Measurements from ENCODE around the gene MYH6. TPM values are rescaled to one million over a fixed set of nuclear protein-coding genes. Genes with fewer than 3 reads are reported as not detected.

Gene MYH6
- total RNA-seq, 4 donors from 2014 or later = 0.20 TPM; not detected in 3

DNA sequence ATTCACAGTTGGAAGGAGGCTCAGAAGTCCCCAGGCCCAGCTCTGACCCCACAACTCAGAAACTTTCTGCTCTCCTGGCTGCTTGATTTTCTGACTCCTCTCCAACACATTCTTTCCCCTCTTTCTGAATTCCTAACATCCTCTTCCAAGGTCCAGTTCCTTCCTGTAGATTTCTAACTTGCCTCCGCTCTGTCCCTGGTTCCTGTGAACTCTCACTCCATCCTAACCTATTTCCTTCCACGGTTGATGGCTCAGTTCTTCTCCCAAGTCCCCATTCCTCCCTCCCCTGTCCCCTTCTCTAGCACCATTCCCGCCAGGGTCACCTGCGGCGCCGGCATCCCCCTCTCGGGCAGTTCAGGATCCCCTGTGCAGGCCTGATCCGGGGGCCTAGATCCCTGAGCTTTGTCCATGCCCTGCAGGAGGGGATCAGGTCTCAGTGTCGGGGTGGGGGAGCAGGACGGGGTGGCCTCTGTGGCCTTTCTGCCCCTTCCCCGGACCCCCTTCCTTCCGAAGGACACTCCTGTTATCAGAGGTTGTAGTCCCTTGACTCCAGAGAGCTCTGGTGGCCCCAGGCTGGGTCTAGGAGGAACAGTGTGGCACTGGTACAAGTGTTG, 49.4 kb downstream of the MYH6 start:
- DNase-seq (ENCODE audit: low spot score in 2 of 2) = no peak
- 86 to 87% methylated on average over 12 of the region's 12 CpGs for WGBS, 2 donors
- no peak for TF ChIP-seq POLR2A (IDR thresholded peaks at IDR 0.05)
- TF ChIP-seq, protein P1, sequence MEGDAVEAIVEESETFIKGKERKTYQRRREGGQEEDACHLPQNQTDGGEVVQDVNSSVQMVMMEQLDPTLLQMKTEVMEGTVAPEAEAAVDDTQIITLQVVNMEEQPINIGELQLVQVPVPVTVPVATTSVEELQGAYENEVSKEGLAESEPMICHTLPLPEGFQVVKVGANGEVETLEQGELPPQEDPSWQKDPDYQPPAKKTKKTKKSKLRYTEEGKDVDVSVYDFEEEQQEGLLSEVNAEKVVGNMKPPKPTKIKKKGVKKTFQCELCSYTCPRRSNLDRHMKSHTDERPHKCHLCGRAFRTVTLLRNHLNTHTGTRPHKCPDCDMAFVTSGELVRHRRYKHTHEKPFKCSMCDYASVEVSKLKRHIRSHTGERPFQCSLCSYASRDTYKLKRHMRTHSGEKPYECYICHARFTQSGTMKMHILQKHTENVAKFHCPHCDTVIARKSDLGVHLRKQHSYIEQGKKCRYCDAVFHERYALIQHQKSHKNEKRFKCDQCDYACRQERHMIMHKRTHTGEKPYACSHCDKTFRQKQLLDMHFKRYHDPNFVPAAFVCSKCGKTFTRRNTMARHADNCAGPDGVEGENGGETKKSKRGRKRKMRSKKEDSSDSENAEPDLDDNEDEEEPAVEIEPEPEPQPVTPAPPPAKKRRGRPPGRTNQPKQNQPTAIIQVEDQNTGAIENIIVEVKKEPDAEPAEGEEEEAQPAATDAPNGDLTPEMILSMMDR (IDR thresholded peaks at IDR 0.05) = no peak
- H3K4me3 ChIP-seq (ENCODE audit: low read depth, poor library complexity, severe bottlenecking) = no peak overlapping the region
- intact Hi-C loops (cut with DNase I; ENCODE audit: low total_unique reads) = no loop called here

- intact Hi-C loops (cut with DNase I; ENCODE audit: low total_unique reads) = no loop called here
- no peak for DNase-seq (ENCODE audit: low spot score in 2 of 2)
- H3K4me3 ChIP-seq (ENCODE audit: low read depth, poor library complexity, severe bottlenecking) = no peak overlapping the region
- TF ChIP-seq, protein P1 (IDR thresholded peaks at IDR 0.05) = no peak
- TF ChIP-seq POLR2A (IDR thresholded peaks at IDR 0.05) = no peak
- 89 to 90% methylated on average over 3 of the region's 3 CpGs for WGBS, 2 donors
These were observed 50.0 kb downstream of the MYH6 start for GRCh38 chr14:23358042-23358441.

- DNase-seq (ENCODE audit: low spot score in 2 of 2) = peak in 1 of 2 donors; percentile 81
- WGBS, 2 donors = 82 to 84% methylated on average over 8 of the region's 8 CpGs
- intact Hi-C loops (cut with DNase I; ENCODE audit: low total_unique reads) = no loop called here
- no peak for TF ChIP-seq POLR2A (IDR thresholded peaks at IDR 0.05)
- TF ChIP-seq, protein P1 (IDR thresholded peaks at IDR 0.05) = no peak
- H3K4me3 ChIP-seq (ENCODE audit: low read depth, poor library complexity, severe bottlenecking) = no peak overlapping the region
These were observed 50.8 kb downstream of the MYH6 start for GRCh38 chr14:23357261-23357660.

GRCh38 chr14:23356662-23357061, 51.4 kb downstream of the MYH6 start:
- TF ChIP-seq, protein P1 (IDR thresholded peaks at IDR 0.05) = no peak
- peak in 1 of 2 donors; percentile 42 for DNase-seq (ENCODE audit: low spot score in 2 of 2)
- no peak overlapping the region for H3K4me3 ChIP-seq (ENCODE audit: low read depth, poor library complexity, severe bottlenecking)
- intact Hi-C loops (cut with DNase I; ENCODE audit: low total_unique reads) = no loop called here
- WGBS, 2 donors = 85 to 88% methylated on average over 4 of the region's 4 CpGs

GRCh38 chr14:23355871-23356435, 52.1 kb downstream of the MYH6 start:
- intact Hi-C loops (cut with DNase I; ENCODE audit: low total_unique reads) = no loop called here
- no peak overlapping the region for H3K4me3 ChIP-seq (ENCODE audit: low read depth, poor library complexity, severe bottlenecking)
- peak in 1 of 2 donors; percentile 53 for DNase-seq (ENCODE audit: low spot score in 2 of 2)
- TF ChIP-seq, protein P1 (IDR thresholded peaks at IDR 0.05) = no peak
- TF ChIP-seq POLR2A (IDR thresholded peaks at IDR 0.05) = no peak
- 76 to 84% methylated on average over 6 of the region's 6 CpGs for WGBS, 2 donors

GRCh38 chr14:23354990-23355389, 53.1 kb downstream of the MYH6 start:
- WGBS, 2 donors = 78 to 85% methylated on average over 6 of the region's 6 CpGs
- intact Hi-C loops (cut with DNase I; ENCODE audit: low total_unique reads) = no loop called here
- TF ChIP-seq POLR2A (IDR thresholded peaks at IDR 0.05) = no peak
- TF ChIP-seq, protein P1 (IDR thresholded peaks at IDR 0.05) = no peak
- no peak overlapping the region for H3K4me3 ChIP-seq (ENCODE audit: low read depth, poor library complexity, severe bottlenecking)
- DNase-seq (ENCODE audit: low spot score in 2 of 2) = peak in 1 of 2 donors; percentile 48

Measured in lower leg skin (tissue), 4 donors.